Measurements from ENCODE around the gene MYH4.

Gene MYH4

GRCh38 chr17:10421211-10421610 is 48.1 kb downstream of the MYH4 start:
- DNase-seq: no peak

- no peak for DNase-seq
These were observed 48.5 kb downstream of the MYH4 start for GRCh38 chr17:10420811-10421210.

- DNase-seq: no peak
These were observed 51.9 kb downstream of the MYH4 start for GRCh38 chr17:10417431-10417830.

- DNase-seq: no peak
These were observed 54.2 kb downstream of the MYH4 start for GRCh38 chr17:10415161-10415560.

GRCh38 chr17:10403589-10403988 is 65.8 kb downstream of the MYH4 start:
- DNase-seq: no peak

GRCh38 chr17:10398352-10398751 is 71.0 kb downstream of the MYH4 start:
- no peak for DNase-seq

- no peak for DNase-seq
These were observed 72.7 kb downstream of the MYH4 start for GRCh38 chr17:10396524-10397163.

GRCh38 chr17:10394201-10394887 is 75.0 kb downstream of the MYH4 start:
- no peak for DNase-seq

Data from NCI-H1048 (cell line).